NCI-H82 (cell line): Measurements from ENCODE around the gene PXDC1.
A peak's percentile ranks its signal among the peaks of the same experiment; 100 is the strongest.

ENCODE experiments used
- DNase-seq: peaks from one replicate; lab custom pipeline; 2025; lab: John Stamatoyannopoulos, UW

The PXDC1 gene

GRCh38 chr6:3746696-3747095 lies 4.8 kb downstream of the PXDC1 start:
- no peak for DNase-seq

- no peak for DNase-seq
Observed at GRCh38 chr6:3746119-3746691, 5.3 kb downstream of the PXDC1 start.

- DNase-seq, result no peak
Observed at GRCh38 chr6:3745566-3746118, 5.9 kb downstream of the PXDC1 start.

- DNase-seq, result no peak
Observed at GRCh38 chr6:3744901-3745470, 6.5 kb downstream of the PXDC1 start.

- DNase-seq, result no peak
Observed at GRCh38 chr6:3744211-3744900, 7.2 kb downstream of the PXDC1 start.

GRCh38 chr6:3743541-3743940 lies 8.0 kb downstream of the PXDC1 start:
- DNase-seq, result no peak

GRCh38 chr6:3742426-3743344 lies 8.8 kb downstream of the PXDC1 start:
- DNase-seq, result peak; percentile 83

GRCh38 chr6:3742076-3742425 lies 9.5 kb downstream of the PXDC1 start:
- no peak for DNase-seq

GRCh38 chr6:3741477-3741871 lies 10.0 kb downstream of the PXDC1 start:
- peak; percentile 22 for DNase-seq

- DNase-seq, result no peak
Observed at GRCh38 chr6:3740551-3741476, 10.7 kb downstream of the PXDC1 start.

- DNase-seq, result no peak
Observed at GRCh38 chr6:3739311-3739897, 12.1 kb downstream of the PXDC1 start.

GRCh38 chr6:3738381-3739131 lies 13.0 kb downstream of the PXDC1 start:
- no peak for DNase-seq

- DNase-seq, result no peak
Observed at GRCh38 chr6:3737831-3738210, 13.7 kb downstream of the PXDC1 start.

GRCh38 chr6:3737149-3737830 lies 14.2 kb downstream of the PXDC1 start:
- no peak for DNase-seq

- no peak for DNase-seq
Observed at GRCh38 chr6:3735029-3735605, 16.4 kb downstream of the PXDC1 start.

- DNase-seq, result no peak
Observed at GRCh38 chr6:3734023-3734422, 17.5 kb downstream of the PXDC1 start.

GRCh38 chr6:3733321-3733925 lies 18.1 kb downstream of the PXDC1 start:
- DNase-seq, result no peak

GRCh38 chr6:3732345-3733141 lies 19.0 kb downstream of the PXDC1 start:
- DNase-seq, result peak; percentile 90
